Ascending aorta (tissue), 2 donors: ENCODE data around the gene SRGAP1. TPM values are rescaled to one million over a fixed set of nuclear protein-coding genes. Genes with fewer than 3 reads are reported as not detected.

Experiments
- DNase-seq, 2 donors: peaks; one replicate each; pipeline ENCODE4 v3.0.0-alpha.2; 2019; ENCODE audit warnings: low spot score in 2 of 2
- H3K27ac ChIP-seq, 2 donors: fragments of 200-600 bp; sonication (generic); one replicate each; pipeline ENCODE4 v1.5.1; 2016 to 2017; ENCODE audit warnings: mild to moderate bottlenecking in 1 of 2
- H3K27me3 ChIP-seq: fragments of 200-600 bp; sonication (generic); one replicate; pipeline ENCODE4 v1.5.1; 2017
- H3K36me3 ChIP-seq, 2 donors: fragments of 200-600 bp; sonication (generic); one replicate each; pipeline ENCODE4 v1.5.1; 2016
- H3K4me1 ChIP-seq, 2 donors: fragments of 200-600 bp; sonication (generic); one replicate each; pipeline ENCODE4 v1.5.1; 2016 to 2017; ENCODE audit warnings: mild to moderate bottlenecking in 1 of 2
- H3K4me3 ChIP-seq, 2 donors: fragments of 200-600 bp; sonication (generic); one replicate each; pipeline ENCODE4 v1.5.1; 2016 to 2017; ENCODE audit warnings: mild to moderate bottlenecking in 1 of 2
- H3K9me3 ChIP-seq, 2 donors: fragments of 200-600 bp; sonication (generic); one replicate each; pipeline ENCODE4 v1.5.1; 2016
- CTCF ChIP-seq, 3 experiments: fragments of 200-600 bp in 2 of 3; fragments of 450-650 bp in 1 of 3; sonication (generic) in 2 of 3; IDR thresholded peaks; one replicate each; pipeline ENCODE4 v1.5.1; 2016 to 2019; ENCODE audit warnings: antibody characterized with exemption in 3 of 3, mild to moderate bottlenecking in 1 of 3, moderate library complexity in 1 of 3
- intact Hi-C: fragments of 100-400 bp; cut with DNase I; formaldehyde crosslinking; loops from one replicate; pipeline ENCODE4 v1.15.1; 2023
- total RNA-seq: library from RNA; depleted of rRNA; stranded (reverse); fragments of >200 nt; gene quantifications from one replicate; pipeline ENCODE4 v1.1.0, GENCODE V29; 2016

Gene SRGAP1
- total RNA-seq, 1 donor from 2014 or later: 5.5 TPM

GRCh38 chr12:63814146-63814772, 30.2 kb upstream of the SRGAP1 start:
- intact Hi-C loops: no loop called here
- TF ChIP-seq CTCF (IDR thresholded peaks at IDR 0.05): no peak
- no peaks in the 10 kb centered on the region for H3K36me3 ChIP-seq
- DNase-seq: no peak
- H3K4me1 ChIP-seq: no peaks in the 10 kb centered on the region
- H3K27me3 ChIP-seq: no peaks in the 10 kb centered on the region
- H3K27ac ChIP-seq: no peak overlapping the region
- H3K4me3 ChIP-seq: no peak overlapping the region
- H3K9me3 ChIP-seq: no peaks in the 10 kb centered on the region

GRCh38 chr12:63815482-63815852, 29.0 kb upstream of the SRGAP1 start:
- Histone ChIP-seq H3K27ac (no peak overlapping the region), H3K36me3 (no peaks in the 10 kb centered on the region), H3K27me3 (no peaks in the 10 kb centered on the region), H3K4me1 (no peaks in the 10 kb centered on the region), H3K9me3 (no peaks in the 10 kb centered on the region), H3K4me3 (no peak overlapping the region)
- DNase-seq: no peak
- intact Hi-C loops: no loop called here
- TF ChIP-seq CTCF (IDR thresholded peaks at IDR 0.05): no peak

- no peak for TF ChIP-seq CTCF (IDR thresholded peaks at IDR 0.05)
- intact Hi-C loops: no loop called here
- no peaks in the 10 kb centered on the region for H3K27me3 ChIP-seq
These were observed 28.5 kb upstream of the SRGAP1 start for GRCh38 chr12:63816031-63816430.

GRCh38 chr12:63820427-63820826, 24.1 kb upstream of the SRGAP1 start:
- Histone ChIP-seq H3K4me3 (no peak overlapping the region), H3K27me3 (no peaks in the 10 kb centered on the region)

More at GRCh38 chr12:63816031-63816430, 28.5 kb upstream of the SRGAP1 start:
- DNase-seq: no peak
- no peaks in the 10 kb centered on the region for H3K9me3 ChIP-seq
- no peak overlapping the region for H3K27ac ChIP-seq
- no peaks in the 10 kb centered on the region for H3K36me3 ChIP-seq
- H3K4me3 ChIP-seq: no peak overlapping the region
- no peaks in the 10 kb centered on the region for H3K4me1 ChIP-seq

GRCh38 chr12:63821781-63822251, 22.7 kb upstream of the SRGAP1 start:
- peak overlapping the region; percentile 61 to 68 for H3K4me3 ChIP-seq
- no peaks in the 10 kb centered on the region for H3K4me1 ChIP-seq
- no peaks in the 10 kb centered on the region for H3K36me3 ChIP-seq
- DNase-seq: no peak
- intact Hi-C loops: no loop called here
- TF ChIP-seq CTCF (IDR thresholded peaks at IDR 0.05): no peak
- peak overlapping the region; percentile 26 to 29 for H3K27ac ChIP-seq
- no peaks in the 10 kb centered on the region for H3K9me3 ChIP-seq
- H3K27me3 ChIP-seq: no peaks in the 10 kb centered on the region

More at GRCh38 chr12:63820427-63820826, 24.1 kb upstream of the SRGAP1 start:
- intact Hi-C loops: no loop called here
- no peak for DNase-seq
- no peak for TF ChIP-seq CTCF (IDR thresholded peaks at IDR 0.05)
- H3K27ac ChIP-seq: no peak overlapping the region
- H3K9me3 ChIP-seq: no peaks in the 10 kb centered on the region
- no peaks in the 10 kb centered on the region for H3K4me1 ChIP-seq
- H3K36me3 ChIP-seq: no peaks in the 10 kb centered on the region
